GM10248 (cell line): ENCODE results near the gene TIMM10B.

ENCODE experiments used
- CTCF ChIA-PET: fragments of 300-600 bp; sonication (Branson Sonifier 250); formaldehyde crosslinking; extraction: SDS; loops from one replicate; lab custom pipeline; 2021; ENCODE audit warnings: antibody characterized with exemption; lab: Yijun Ruan, JAX
- POLR2A ChIA-PET: fragments of 350-650 bp; sonication (Branson Sonifier 250); formaldehyde crosslinking; extraction: SDS; loops from one replicate; lab custom pipeline; 2020; ENCODE audit warnings: antibody characterized with exemption; lab: Yijun Ruan, JAX
- DNase-seq: peaks from one replicate; pipeline ENCODE4 v3.0.0; 2012; ENCODE audit errors: extremely low spot score
- TF ChIP-seq, protein P1 (sequence below): IDR thresholded peaks from 2 replicates; pipeline ENCODE4 v1.5.1; 2012; ENCODE audit warnings: mild to moderate bottlenecking, low read depth; ENCODE audit errors: extremely low read depth, missing control alignments, control extremely low read depth

The TIMM10B gene

DNA sequence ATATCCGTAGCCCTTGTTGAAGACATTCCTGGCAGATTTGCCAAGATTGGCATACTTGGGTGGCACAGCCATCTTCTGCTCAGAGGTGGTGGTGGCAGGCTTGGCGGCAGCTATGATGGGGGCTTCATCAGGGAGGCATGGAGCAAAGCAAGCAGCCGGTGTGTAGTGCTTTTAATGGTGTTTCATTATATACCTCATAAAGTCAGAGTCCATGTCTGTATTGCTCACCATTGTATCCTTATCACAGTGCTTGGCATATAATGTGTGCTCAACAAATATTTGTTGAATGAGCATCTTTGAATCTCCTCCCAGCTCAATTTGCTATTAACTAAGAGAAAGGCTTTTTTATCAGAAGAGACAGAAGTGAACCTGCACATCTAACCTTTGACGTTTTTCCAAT lies 8.0 kb downstream of the TIMM10B start:
- no peak for DNase-seq
- TF ChIP-seq, protein P1, sequence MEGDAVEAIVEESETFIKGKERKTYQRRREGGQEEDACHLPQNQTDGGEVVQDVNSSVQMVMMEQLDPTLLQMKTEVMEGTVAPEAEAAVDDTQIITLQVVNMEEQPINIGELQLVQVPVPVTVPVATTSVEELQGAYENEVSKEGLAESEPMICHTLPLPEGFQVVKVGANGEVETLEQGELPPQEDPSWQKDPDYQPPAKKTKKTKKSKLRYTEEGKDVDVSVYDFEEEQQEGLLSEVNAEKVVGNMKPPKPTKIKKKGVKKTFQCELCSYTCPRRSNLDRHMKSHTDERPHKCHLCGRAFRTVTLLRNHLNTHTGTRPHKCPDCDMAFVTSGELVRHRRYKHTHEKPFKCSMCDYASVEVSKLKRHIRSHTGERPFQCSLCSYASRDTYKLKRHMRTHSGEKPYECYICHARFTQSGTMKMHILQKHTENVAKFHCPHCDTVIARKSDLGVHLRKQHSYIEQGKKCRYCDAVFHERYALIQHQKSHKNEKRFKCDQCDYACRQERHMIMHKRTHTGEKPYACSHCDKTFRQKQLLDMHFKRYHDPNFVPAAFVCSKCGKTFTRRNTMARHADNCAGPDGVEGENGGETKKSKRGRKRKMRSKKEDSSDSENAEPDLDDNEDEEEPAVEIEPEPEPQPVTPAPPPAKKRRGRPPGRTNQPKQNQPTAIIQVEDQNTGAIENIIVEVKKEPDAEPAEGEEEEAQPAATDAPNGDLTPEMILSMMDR: no peak
- ChIA-PET POLR2A (interaction anchor here (2.0 kb wide), 1 partner anchor 8 kb away, joined by 5 read pairs; the partner anchor contains the start of genes ARFIP2 and TIMM10B), CTCF (interaction anchor here (1.8 to 3.5 kb wide), 4 partner anchors 10 to 105 kb away, joined by 3 to 14 read pairs (median 9); no protein-coding TSS in a partner anchor)

- ChIA-PET CTCF (interaction anchor here (3.5 to 4.9 kb wide), 3 partner anchors 8 to 118 kb away, joined by 14 to 31 read pairs (median 19); no protein-coding TSS in a partner anchor), POLR2A (no interaction called here)
- DNase-seq: no peak
- TF ChIP-seq, protein P1: no peak
Measured at GRCh38 chr11:6497069-6497839, 16.0 kb downstream of the TIMM10B start, which contains the start of gene DNHD1. Gene DNHD1, plus strand, starts transcription at chr11:6497280. Its CDS starts 936 bp downstream, at chr11:6498216.

DNA sequence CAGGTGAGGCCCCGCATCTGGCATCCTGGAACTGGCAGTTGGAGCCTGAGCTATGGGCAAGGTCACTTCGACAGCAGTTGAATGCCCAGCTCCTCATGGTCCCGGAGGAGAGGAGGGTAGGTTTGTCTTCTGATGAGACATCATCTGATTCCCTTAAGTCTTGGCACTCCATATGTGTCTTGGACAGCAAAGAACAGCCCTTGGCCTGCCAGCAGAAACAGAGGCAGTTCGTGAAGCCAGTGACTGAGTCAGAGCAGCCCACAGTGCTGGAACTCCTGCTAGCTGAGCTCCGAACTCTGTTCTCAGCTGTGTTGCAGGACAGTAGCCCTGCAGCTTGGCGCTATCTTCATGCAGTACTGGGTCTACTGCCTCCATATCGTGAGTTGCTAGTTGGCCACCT lies 16.8 kb downstream of the TIMM10B start:
- TF ChIP-seq, protein P1: no peak
- no peak for DNase-seq
- CTCF ChIA-PET: interaction anchor here (0.7 to 3.5 kb wide), 4 partner anchors 9 to 33 kb away, joined by 3 to 14 read pairs (median 4); partner anchors contain the start of genes ARFIP2 and TIMM10B
- POLR2A ChIA-PET: interaction anchor here (0.6 kb wide), 1 partner anchor 174 kb away, joined by 4 read pairs; no protein-coding TSS in a partner anchor

GRCh38 chr11:6498544-6498943 lies 17.2 kb downstream of the TIMM10B start:
- POLR2A ChIA-PET: interaction anchor here (0.6 kb wide), 1 partner anchor 173 kb away, joined by 4 read pairs; no protein-coding TSS in a partner anchor
- CTCF ChIA-PET: interaction anchor here (0.7 to 3.5 kb wide), 7 partner anchors 10 to 119 kb away, joined by 3 to 14 read pairs (median 3); partner anchors contain the start of genes ARFIP2 and TIMM10B
- DNase-seq: no peak
- TF ChIP-seq, protein P1: no peak

DNA sequence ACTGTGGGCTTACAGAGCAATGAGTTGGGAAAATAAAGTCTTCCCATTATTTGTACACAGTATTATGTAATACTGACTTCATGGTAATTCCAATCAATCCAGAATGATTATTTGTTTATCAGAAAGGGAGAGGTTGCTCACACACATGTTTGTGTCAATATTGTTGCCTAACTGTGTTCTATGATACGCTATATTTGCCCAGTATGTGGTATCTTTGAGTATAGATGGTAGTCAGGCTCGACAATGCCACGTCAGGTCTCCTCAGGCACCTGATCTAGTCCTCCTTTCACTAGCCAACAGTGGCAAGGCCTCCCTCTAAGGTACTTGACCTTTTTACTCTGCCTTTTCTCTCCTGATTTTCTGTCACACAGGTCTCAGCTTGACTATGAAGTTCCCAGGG lies 21.1 kb downstream of the TIMM10B start:
- TF ChIP-seq, protein P1: no peak
- ChIA-PET CTCF (interaction anchor here (1.1 kb wide), 1 partner anchor 29 kb away, joined by 3 read pairs; no protein-coding TSS in a partner anchor), POLR2A (no interaction called here)
- no peak for DNase-seq

GRCh38 chr11:6504166-6504565 lies 22.9 kb downstream of the TIMM10B start:
- TF ChIP-seq, protein P1: no peak
- DNase-seq: no peak
- ChIA-PET POLR2A (no interaction called here), CTCF (interaction anchor here (0.9 to 6.7 kb wide), 10 partner anchors 9 to 126 kb away, joined by 3 to 63 read pairs (median 5); partner anchors contain the start of genes ARFIP2, DNHD1 and TIMM10B)
